GM19351 (cell line): ENCODE results near the gene IGFBP2.
"Not testable (repeated sequence)": the region's sequence is repeated elsewhere in the genome, so short reads cannot be mapped to it uniquely, and the experiment has no call there.

Source experiments
- ATAC-seq: cut with Tn5 transposase; IDR thresholded peaks from one replicate; pipeline ENCODE4 v1.9.1; 2021; ENCODE audit warnings: mild to moderate bottlenecking, moderate library complexity; ENCODE audit not compliant: unreplicated experiment

IGFBP2 gene, protein sequence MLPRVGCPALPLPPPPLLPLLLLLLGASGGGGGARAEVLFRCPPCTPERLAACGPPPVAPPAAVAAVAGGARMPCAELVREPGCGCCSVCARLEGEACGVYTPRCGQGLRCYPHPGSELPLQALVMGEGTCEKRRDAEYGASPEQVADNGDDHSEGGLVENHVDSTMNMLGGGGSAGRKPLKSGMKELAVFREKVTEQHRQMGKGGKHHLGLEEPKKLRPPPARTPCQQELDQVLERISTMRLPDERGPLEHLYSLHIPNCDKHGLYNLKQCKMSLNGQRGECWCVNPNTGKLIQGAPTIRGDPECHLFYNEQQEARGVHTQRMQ

DNA sequence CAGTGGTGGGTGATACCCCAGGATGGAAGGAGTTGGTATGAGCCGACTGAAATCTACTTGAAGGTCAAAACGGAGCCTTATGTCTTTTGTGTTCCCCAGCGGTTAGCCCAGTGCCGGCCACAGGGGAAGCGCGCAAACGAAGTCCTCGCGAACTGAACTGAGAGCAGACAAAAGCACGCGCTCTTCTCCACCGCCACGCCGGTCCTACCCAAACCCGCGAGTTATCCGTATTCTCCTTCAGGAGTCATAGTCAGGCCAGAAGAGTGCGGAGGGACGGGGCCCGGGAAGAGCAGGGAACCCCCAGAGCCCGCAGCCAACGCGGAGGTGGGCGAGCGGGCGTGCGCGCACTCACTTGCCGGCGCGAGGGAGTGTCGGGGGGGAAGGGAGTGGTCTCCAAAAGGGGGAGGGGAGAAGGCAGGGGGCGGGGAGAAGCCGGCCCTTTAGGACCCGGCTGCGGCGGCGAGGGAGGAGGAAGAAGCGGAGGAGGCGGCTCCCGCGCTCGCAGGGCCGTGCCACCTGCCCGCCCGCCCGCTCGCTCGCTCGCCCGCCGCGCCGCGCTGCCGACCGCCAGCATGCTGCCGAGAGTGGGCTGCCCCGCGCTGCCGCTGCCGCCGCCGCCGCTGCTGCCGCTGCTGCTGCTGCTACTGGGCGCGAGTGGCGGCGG lies at the start of gene IGFBP2:
IGFBP2 (plus strand) TSS at position 469 of the 664 bp plus-strand sequence; CDS start at position 573, 104 bp downstream.
- ATAC-seq, result no peak

DNA sequence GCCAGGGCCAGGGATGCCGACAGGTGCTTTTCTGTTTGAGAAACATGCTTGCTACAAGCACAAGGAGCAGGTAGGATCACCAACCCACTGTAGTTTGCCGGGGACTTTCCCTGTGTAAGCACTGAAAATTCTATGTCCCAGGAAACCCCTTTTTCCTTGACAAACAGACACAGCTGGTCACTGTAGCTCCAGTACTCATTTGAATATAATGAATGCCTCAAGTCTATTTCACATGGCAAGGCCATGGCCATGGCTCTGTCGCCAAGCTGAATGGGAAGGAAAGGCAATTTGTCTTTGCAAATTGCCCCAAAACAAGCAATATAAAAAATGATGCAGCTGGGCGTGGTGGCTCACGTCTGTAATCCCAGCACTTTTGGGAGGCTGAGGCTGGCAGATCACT lies 49.6 kb upstream of the IGFBP2 start:
- no peak for ATAC-seq

DNA sequence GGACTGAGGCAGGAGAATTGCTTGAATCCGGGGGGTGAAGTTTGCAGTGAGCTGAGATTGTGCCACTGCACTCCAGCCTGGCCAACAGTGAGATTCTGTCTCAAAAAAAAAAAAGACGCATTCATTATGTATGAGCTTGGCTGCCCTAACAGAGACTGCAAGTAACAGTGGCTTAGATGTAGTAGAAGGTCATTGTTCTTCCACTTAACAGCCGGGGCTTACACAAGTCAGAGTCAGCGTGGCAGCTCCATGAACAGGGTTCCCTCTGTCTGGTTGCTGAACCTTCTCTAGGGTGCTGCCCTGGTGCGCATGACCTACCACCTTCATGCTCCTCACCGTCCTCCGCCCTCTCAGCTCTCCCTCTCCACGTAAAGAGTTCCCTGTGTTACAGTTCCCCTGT lies 49.1 kb upstream of the IGFBP2 start:
- no peak for ATAC-seq

DNA sequence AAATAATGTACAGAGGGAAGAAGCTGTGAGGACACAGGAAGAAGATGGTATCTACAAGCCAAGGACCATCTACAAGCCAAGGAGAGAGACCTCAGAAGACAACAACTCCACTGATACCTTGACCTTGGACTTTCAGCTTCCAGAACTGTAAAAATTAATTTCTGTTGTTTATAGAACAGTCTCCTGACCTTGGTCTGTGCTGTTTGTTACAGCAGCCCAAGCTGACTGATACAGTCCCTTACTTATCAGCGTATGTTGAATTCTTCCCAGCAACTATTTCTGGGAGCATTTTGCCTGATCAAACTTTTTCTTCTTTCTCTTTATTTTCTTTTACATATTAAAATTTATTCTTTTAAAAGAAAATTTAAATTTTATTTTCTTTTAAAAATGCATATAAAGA lies 47.8 kb upstream of the IGFBP2 start:
- no peak for ATAC-seq

DNA sequence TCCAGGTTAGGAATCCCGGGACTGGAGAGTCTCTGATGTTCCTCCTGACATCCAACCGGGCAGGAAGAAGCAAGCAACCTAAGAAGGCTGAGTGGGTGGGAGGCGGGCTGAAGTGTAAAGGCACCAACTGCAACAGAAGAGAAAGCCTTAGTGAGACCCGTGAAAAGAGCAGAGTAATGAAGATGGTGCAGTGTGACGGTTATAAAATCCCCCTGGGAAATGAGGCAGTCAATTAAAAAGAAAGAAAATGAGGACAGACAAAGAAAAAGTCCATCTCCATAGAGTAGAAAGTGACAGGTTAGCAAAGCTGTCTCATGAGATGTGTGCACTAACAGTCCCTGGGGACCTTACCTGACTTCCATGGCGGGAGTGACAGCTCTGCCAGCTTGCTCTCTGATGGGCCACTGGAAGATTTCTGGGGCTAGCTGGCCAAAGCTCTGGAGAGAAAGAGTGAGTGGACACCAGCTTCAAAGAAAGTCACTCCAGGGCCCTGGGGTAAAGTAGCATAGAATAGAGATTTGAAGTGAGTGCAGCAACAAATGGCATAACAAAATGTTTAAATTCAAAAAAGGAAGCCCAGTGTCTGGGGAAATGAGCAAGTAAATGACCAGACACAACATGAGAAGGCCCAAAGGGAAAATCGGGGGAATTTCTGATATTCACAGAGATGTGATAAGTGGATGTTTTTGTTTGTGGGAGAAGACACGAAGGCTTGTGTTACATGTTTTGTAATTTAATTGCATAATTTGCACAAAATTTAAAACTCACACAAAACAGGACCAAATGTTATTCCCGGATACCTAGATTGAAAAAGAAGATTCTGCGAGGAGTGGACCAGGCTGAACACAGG lies 44.1 kb upstream of the IGFBP2 start:
- ATAC-seq, result no peak

DNA sequence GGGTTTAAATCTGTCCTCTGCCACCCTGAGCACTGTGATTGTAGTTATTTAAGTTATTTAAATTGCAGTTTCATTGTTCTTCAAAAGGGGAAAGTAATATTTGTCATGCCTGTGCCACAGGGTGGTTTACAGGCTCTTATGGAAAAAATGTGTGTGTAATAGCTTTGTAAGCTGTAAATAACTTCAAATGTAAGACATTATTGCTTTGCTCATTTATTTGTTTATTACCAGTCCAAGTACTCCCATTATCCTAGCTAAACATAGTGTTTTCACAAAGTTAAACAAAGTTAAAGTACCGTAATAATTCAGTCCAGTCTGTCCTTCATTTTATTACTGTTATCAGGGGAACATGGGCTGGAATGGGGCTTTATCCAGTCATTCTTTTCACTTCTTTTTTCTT lies 43.4 kb upstream of the IGFBP2 start:
- ATAC-seq, result no peak

DNA sequence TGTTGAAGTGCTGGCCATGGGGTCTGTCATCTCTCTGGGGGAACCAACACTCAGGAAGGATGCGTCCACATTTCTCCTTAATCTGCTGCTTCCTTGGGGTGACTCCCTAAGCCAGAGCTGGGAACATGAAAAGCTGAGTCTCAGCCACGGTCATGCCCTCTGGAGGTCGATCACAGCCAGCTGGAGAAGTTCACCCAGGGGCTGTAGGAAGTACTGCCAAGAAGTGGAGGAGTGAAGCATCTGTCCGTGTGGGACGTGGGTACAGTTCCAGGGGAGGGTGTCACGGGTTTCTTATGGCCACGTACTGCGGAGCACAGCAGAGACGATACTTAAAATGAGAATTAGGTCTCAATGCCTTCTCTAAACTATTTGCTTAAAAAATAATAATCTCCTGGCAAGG lies 42.4 kb upstream of the IGFBP2 start:
- no peak for ATAC-seq

DNA sequence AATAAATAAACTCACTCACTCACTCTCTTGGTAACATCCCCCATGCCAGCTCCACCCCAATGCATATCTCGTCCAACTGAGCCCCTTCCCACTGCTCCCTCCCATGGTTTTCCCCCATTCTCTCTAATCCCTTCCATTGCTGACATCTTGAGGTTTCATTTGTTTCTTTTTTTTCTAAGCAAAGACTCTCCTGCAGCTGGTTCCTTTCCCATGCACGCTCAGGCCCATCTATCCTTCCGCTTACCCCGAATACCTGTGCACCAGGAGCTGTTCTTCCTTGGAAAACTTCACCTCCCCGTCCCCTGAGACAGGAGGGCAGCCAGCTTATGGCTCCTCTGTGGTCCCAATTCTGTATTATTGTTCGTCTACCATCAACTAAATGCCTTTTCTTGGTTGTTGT lies 41.7 kb upstream of the IGFBP2 start:
- no peak for ATAC-seq

DNA sequence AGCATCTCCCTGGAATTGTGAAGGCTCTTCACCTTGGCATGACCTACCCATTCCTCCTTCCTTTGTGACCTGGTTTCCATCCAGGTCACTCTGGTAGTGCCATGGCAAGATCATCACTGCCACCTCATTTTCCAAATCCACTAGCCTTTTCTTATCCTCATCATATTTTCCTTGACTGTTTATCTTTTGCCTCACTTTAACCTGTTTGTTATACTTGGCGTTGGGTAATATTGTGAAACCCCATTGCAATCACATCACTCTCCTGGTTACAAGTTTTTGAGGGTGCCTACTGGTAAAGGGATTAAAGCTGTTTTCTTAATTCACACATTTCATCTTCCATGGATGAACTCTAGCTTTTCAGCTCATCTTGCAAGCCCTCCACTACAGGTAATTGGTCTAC lies 39.1 kb upstream of the IGFBP2 start:
- no peak for ATAC-seq

DNA sequence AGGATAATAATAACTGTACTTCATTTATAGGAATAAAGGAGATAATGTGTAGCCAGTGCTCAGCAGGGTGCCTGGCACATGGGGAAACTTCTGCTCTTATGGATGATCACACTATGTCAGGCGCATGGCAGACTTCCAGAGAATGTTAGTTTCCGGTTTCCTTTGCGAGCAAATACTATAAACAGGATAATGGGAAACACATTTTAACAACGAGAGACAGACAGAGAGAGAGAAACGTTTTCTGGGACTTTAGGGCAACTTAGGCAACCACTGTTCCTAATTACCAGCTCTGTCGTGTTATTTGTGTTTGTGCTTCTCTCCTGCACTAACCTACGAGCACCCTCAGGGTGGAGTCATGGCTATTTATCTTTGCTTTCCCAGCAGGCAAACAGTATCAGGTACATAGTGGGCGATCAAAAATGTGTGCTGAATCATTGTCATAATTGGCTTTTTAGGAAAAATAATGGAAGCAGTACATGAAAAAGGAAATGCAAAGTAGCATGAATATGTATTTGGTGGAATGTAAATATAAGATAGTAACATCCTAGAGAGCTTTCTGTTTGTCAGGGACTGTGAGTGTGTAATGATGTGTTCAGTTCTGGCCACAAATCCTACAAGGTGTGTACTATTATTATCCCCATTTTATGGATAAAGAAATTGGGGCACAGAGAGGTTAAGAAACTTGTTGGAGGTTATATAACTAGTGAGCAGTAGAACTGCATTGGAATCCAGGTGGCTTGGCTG lies 36.8 kb upstream of the IGFBP2 start:
- no peak for ATAC-seq

DNA sequence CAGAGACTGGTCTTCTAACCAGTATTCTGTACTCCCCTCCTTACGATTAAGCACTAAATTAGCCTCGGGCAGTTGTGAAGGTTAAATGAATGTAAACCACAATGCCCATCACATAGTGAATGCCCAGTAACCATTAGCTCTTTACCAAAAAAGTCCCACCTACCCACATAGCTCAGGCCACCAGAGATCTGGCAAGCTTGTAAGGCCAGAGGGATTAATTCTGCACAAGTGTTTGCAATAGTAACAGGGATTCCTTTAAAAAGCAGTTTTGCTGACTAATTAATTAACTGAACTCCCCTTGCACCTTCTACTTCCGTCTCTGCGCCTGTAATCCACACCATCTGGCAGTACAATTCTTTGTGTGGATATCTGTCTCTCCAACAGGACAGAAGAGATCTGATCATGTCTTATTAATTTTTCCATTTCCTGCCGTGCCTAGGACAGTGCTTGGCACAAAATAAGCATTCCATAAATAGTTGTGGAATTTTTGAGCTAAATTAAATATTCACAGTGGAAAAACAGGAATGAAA lies 36.2 kb upstream of the IGFBP2 start:
- ATAC-seq, result no peak

DNA sequence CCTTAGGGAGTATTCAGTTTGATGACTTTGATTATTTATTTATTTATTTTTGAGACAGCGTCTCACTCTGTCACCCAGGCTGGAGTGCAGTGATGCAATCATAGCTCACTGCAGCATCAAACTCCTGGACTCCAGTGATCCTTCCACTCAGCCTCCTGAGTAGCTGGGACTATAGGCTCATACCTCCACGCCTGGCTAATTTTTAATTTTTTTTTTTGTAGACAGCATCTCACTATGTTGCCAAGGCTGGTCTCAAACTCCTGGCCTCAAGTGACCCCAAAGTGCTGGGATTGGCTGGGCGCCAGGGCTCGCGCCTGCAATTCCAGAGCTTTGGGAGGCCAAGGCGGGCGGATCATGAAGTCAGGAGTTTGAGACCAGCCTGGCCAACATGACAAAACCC lies 35.4 kb upstream of the IGFBP2 start:
- ATAC-seq, result not testable (repeated sequence)

DNA sequence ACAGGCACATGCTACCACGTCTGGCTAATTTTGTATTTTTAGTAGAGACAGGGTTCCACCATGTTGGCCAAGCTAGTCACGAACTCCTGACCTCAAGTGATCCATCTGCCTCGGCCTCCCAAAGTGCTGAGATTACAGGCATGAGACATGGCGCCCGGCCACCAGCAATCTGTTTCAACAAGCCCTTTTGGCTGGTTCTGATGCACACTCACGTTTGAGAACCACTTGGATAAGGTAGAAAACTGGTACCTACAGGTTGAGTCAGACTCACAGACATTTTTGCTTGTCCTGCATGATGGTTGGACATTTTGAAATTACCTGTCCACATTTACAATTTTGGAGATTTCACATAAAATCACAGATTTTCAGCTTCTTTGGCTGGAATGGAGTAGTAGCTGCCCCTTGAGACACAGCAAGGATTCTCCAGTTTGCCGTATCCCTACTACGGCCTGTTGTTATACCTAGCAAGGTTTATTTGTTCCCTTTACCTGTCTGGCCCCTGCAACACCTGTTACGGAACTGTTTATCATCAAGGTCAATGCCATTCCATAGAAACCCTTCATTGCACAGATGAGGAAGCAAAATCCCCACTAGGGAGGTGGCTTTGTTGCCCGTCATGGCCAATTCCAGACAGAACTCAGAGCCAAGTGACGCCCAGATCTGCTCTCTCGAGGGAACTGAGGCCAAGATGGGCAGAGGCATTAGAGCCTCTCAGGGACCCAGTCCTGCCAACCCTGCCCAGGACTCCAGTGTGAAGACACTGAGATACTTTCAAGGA lies 31.4 kb upstream of the IGFBP2 start:
- no peak for ATAC-seq

DNA sequence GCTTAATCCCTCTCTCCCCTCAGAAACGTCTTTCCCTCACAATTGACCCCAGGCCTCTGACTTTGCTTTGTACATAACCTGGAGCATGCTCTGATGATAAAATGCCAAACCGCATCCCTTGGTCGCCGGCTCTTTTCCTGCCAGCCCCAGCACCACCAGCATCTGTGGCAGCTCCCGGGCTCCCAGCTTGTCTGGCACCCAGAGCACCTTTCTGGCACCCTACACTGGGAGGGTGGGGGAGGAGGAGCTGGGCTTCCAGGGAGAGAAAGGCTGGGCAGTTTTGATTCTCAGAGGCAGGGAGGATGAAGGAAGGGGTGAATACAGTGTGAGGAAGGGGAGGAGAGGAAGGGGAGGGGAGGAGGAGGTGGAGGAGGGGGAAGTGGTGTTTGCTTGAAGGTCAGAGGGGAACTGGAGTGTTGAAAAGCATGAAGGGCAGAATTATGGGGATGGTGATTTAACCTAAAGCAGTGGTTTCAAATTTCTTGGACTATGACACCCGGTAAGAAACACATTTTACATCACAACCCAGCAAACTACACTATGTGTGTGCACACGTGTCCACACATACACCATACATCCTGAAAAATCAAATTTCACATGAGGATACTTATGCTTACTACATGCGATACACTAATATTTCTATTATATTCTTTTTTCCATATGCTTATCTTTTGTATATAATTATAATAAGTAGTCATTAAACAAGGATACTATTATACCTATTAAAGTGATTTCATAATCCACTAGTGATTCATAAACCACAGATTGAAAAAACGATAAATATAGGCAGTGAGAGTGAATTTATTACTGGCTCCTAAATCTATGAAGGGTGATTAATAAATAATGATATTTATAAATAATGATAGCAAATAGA lies 30.0 kb upstream of the IGFBP2 start:
- ATAC-seq, result no peak

DNA sequence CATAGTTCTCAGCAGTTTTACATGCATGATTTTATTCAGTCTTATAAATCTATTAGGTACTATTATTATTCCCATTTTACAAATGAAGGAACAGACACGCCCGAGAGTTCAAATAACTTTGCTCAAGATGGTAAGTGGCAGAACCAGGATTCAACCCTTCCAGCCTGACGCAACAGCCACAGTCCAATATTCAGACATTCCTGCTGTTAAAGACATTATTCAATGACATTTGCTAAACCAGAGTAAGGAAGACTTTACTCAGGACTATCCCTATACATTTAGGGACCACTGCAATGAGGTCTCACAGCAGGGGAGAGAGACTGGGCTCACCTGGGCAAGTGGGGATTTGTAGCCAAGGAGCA lies 29.4 kb upstream of the IGFBP2 start:
- ATAC-seq, result no peak

DNA sequence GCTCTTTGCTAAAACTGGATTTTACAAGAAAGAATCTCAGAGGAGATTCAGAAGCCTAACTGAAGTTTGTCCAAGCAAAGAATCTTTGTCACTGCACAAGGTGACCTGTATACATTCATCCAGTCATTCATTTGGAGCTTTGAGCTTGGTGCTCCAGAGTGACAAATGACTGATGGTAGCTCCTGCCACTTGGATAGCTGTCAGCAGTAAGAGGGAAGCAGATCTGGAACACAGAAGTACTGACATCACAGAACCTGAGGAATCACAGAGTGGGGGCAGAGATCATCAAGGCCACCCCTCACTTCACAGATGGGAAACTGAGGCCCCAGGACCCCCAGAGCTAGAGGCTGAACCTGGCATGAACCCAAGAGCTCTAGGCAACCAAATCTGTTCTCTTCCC lies 28.8 kb upstream of the IGFBP2 start:
- ATAC-seq, result no peak

DNA sequence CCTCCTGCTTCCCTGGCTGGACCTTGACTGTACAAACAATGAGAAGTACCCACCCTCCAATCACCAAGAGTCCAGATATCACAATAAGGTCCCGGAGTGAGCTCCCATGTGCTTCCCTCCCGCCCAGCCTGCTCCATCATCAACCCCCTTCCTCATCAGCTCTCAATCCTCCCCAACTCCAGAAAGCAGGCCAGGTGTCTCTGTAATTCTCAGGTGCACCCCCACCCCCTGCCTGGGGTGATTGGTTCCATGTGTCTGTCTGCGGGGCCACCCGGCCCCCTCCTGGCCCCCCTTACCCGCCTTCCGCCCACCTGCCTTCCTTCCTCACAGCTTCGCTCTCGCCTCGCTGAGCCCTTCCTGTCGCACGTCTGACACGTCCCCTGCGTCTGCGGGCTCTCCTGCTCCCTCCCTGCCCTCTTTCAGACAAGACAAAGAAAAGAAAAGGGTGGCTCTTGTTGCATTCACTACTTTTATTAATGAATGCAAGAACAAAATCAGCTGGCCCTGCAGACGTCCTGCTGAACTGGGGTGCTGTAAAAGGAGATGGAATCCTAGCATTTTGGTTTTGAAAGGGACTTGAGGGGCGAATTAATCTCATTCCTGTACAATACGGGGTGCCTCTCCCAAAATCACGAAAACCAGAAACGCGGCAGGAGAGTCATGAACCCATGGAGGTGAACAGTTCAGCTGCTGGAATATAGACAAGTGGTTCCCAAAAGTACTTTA lies 26.5 kb upstream of the IGFBP2 start:
- peak; percentile 95 for ATAC-seq

DNA sequence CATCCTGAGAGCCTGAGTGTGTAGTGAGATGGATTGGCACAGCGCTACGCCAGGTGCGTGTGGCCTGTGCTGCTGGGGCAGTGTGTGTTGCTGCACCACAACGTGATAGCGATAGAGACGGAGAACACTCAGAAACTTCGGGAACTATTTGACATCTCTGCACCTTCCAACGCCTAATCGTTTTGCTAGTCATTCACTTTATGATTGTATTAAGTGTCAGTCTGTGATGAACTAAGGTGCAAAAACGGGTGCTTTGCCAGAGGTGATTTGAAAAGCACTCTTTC lies 26.0 kb upstream of the IGFBP2 start:
- no peak for ATAC-seq

DNA sequence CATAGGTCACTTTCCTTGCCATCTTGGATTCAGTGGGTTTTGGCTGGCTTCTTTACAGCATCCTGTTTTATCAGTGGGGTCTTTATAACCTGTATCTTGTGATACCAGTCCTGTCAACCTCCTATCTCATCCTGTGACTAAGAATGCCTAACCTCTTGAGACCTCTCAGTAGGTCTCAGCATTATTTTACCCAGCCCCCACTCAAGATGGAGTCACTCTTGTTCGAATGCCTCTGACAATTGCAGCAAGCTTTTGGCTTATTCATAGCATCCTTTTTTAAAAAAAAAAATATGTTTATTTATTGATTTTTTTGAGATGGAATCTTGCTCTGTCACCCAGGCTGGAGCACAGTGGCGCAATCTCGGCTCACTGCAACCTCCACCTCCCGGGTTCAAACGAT lies 24.7 kb upstream of the IGFBP2 start:
- ATAC-seq, result no peak
